Spinal cord (tissue), 10 donors: ENCODE data around the gene SVEP1. TPM values are rescaled to one million over a fixed set of nuclear protein-coding genes. Genes with fewer than 3 reads are reported as not detected.
"Not testable (repeated sequence)": the region's sequence is repeated elsewhere in the genome, so short reads cannot be mapped to it uniquely, and the experiment has no call there.

Experiments
- DNase-seq, 6 donors: peaks; one replicate each; pipeline versions ENCODE4 v3.0.0 to v3.0.0-alpha.2; 2013 to 2015; ENCODE audit warnings: low spot score in 6 of 6, low read depth in 4 of 6
- H3K27ac ChIP-seq: one replicate; pipeline ENCODE4 v1.5.1; 2013; ENCODE audit warnings: low read depth, low read length, control low read depth
- H3K27me3 ChIP-seq: one replicate; pipeline ENCODE4 v1.6.1; 2013; ENCODE audit warnings: low read length; ENCODE audit not compliant: control insufficient read depth, insufficient read depth
- H3K36me3 ChIP-seq: one replicate; pipeline ENCODE4 v1.6.1; 2013; ENCODE audit warnings: low read length; ENCODE audit not compliant: control insufficient read depth, insufficient read depth
- H3K4me1 ChIP-seq: one replicate; pipeline ENCODE4 v1.6.1; 2013; ENCODE audit warnings: low read length; ENCODE audit not compliant: control insufficient read depth, insufficient read depth
- H3K4me3 ChIP-seq: one replicate; pipeline ENCODE4 v1.5.1; 2013; ENCODE audit warnings: low read depth, low read length, control low read depth
- H3K9me3 ChIP-seq: one replicate; pipeline ENCODE4 v1.6.1; 2013; ENCODE audit warnings: low read length; ENCODE audit not compliant: control insufficient read depth, insufficient read depth
- WGBS: methylation state at CpG from one replicate; pipeline ENCODE4 v1.1.5; 2013; ENCODE audit warnings: missing lambda C conversion rate; ENCODE audit not compliant: insufficient coverage; 5-methylcytosine and 5-hydroxymethylcytosine counted together
- long read RNA-seq, 4 donors: transcript quantifications; one replicate each; lab custom pipeline, GENCODE V29; 2026
- polyA plus RNA-seq, 2 donors: library from polyadenylated mRNA; unstranded; fragments of 120-200 nt; gene quantifications; one replicate each; pipeline ENCODE4 v1.2.1, GENCODE V29; 2013; ENCODE audit not compliant: insufficient read length in 2 of 2
- total RNA-seq, 2 donors: library from RNA; depleted of rRNA in 1 of 2; stranded (reverse); fragments of 120-200 nt in 1 of 2; fragments of >200 nt in 1 of 2; gene quantifications; one replicate each; pipeline versions ENCODE4 v1.2.3 to v1.2.4, GENCODE V29; 2013 to 2014
- donor health status: healthy.

SVEP1 gene
- total RNA-seq, result 10 to 100 TPM in 1 of 2 donors, 1 to 10 TPM in 1; 7.5 to 10.9 TPM
- polyA plus RNA-seq, result 1 to 10 TPM; 3.0 to 3.1 TPM
- long read RNA-seq, donor 1, result 0 reads
- long read RNA-seq, donor 2, result 0 reads
- long read RNA-seq, donor 3, result 0 reads
- long read RNA-seq, donor 4, result 0 reads

- H3K27me3 ChIP-seq, result peaks cover 11% of the 10 kb centered on the region
- peak within 1 kb of the TSS; percentile 61 for H3K27ac ChIP-seq
- WGBS, result under 1% methylated on average over 83 of the region's 89 CpGs
- peak within 1 kb of the TSS; percentile 62 for H3K4me3 ChIP-seq
- peaks cover 13% of the 10 kb centered on the region for H3K4me1 ChIP-seq
- peak in 5 of 6 donors; percentile 24 to 80 (median 35) for DNase-seq
- no peaks in the 10 kb centered on the region for H3K36me3 ChIP-seq
- no peaks in the 10 kb centered on the region for H3K9me3 ChIP-seq
Observed at GRCh38 chr9:110579034-110579861, at the start of gene SVEP1. Gene SVEP1 (minus strand): TSS chr9:110579741. CDS start chr9:110579543, 198 bp downstream.

DNA sequence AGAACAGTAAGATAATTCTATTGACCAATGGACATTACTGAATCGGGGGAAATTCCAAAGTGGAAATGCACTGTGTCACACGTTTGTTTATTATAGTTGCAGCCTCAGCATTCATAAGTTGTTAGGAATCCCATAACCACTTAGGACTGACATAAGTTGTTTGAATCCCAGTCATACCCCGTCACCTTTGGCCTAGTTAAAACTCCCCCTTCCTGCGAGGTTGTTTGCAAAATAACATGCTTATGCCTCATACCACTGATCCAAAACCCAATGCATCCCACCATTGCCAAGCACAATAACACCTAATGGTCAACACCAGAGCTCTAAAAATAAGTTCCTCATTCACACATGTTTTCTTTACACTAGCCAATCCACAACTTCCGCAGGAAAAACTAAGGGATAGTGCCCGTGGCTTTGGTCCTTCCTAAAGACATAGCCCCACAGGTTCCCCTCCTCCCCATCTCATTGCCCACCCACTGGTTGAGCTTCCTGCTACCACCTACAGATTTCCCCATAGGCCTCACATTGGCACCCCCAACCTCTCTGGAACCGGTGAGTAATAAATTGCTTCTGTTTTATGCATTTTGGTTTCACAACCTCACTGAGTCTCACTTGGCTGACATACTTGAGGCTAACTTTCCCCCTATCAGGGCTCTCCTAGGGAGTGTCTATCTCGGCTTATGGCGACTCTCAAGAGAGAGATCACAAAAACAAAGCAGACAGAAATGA, 46.7 kb upstream of the SVEP1 start:
- WGBS, result 78% methylated on average over 5 of the region's 9 CpGs

DNA sequence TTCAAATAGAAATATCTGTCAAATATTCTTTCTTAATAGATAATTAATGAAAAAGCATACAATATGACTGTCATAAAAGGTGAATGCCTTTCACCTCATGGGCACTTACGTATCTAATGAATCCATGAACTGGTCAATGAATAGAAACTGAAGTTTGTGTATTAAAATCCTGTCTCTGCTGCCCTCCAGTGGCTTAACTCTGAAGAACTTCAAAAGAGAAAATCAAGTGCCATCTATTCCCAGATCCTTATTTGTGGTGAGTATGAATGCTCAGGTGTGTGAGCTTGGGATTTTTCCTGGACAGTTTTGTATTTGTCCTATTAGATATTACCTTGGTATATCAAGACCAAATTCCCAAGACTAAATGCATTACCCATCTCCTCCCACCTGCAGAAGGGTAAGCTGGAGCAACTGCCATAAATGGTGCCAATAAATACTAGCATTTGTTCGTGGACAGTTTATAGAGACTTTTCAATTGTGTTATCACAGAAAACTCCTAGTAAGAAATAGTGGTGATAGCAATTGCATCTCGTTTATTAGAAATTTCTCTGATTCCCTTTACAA, 44.0 kb upstream of the SVEP1 start:
- peak; percentile 46 to 93 (median 62) for DNase-seq
- H3K27me3 ChIP-seq, result no peaks in the 10 kb centered on the region
- H3K9me3 ChIP-seq, result no peaks in the 10 kb centered on the region
- H3K4me1 ChIP-seq, result no peaks in the 10 kb centered on the region
- H3K27ac ChIP-seq, result no peak overlapping the region
- no CpG with 5 or more reads among the region's 3 CpGs for WGBS
- no peak overlapping the region for H3K4me3 ChIP-seq
- H3K36me3 ChIP-seq, result no peaks in the 10 kb centered on the region

More for the DNA sequence above, 46.7 kb upstream of the SVEP1 start:
- no peaks in the 10 kb centered on the region for H3K27me3 ChIP-seq
- no peak overlapping the region for H3K4me3 ChIP-seq
- peak in 1 of 6 donors; percentile 45 for DNase-seq
- H3K4me1 ChIP-seq, result no peaks in the 10 kb centered on the region
- H3K9me3 ChIP-seq, result peaks cover 3% of the 10 kb centered on the region
- H3K36me3 ChIP-seq, result no peaks in the 10 kb centered on the region
- peak overlapping the region; percentile 10 for H3K27ac ChIP-seq

DNA sequence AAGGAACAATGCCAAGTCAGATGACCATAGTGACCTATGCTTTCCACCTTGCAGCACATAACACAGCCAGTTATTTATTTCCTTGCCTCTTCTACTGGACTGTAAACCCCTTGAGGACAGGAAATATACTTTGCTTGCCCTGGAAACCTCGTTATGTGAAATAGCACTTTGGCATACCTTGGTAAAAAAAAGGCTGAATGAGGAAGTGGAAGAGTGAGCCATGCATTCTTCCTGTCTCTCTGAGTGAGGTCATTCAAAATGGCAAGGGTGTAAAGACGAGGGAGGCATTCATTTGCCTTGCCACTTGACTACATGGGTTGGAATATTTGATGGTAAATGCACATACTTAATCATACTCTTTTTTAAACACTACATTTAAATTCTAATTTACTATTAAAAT, 42.8 kb upstream of the SVEP1 start:
- H3K9me3 ChIP-seq, result no peaks in the 10 kb centered on the region
- no peaks in the 10 kb centered on the region for H3K36me3 ChIP-seq
- no peak overlapping the region for H3K27ac ChIP-seq
- H3K27me3 ChIP-seq, result no peaks in the 10 kb centered on the region
- 92% methylated on average over 1 of the region's 2 CpGs for WGBS
- DNase-seq, result no peak
- no peaks in the 10 kb centered on the region for H3K4me1 ChIP-seq
- H3K4me3 ChIP-seq, result no peak overlapping the region

- peak in 1 of 6 donors; percentile 83 for DNase-seq
- H3K36me3 ChIP-seq, result no peaks in the 10 kb centered on the region
- no peaks in the 10 kb centered on the region for H3K27me3 ChIP-seq
- H3K27ac ChIP-seq, result no peak overlapping the region
- no peaks in the 10 kb centered on the region for H3K9me3 ChIP-seq
- no CpG with 5 or more reads among the region's 3 CpGs for WGBS
- H3K4me3 ChIP-seq, result no peak overlapping the region
- H3K4me1 ChIP-seq, result no peaks in the 10 kb centered on the region
Observed at GRCh38 chr9:110620726-110621125, 41.2 kb upstream of the SVEP1 start.

- Histone ChIP-seq H3K27ac (no peak overlapping the region), H3K4me1 (no peaks in the 10 kb centered on the region), H3K36me3 (no peaks in the 10 kb centered on the region), H3K4me3 (no peak overlapping the region), H3K9me3 (no peaks in the 10 kb centered on the region), H3K27me3 (no peaks in the 10 kb centered on the region)
- no peak for DNase-seq
Observed at GRCh38 chr9:110619831-110620230, 40.3 kb upstream of the SVEP1 start.

DNA sequence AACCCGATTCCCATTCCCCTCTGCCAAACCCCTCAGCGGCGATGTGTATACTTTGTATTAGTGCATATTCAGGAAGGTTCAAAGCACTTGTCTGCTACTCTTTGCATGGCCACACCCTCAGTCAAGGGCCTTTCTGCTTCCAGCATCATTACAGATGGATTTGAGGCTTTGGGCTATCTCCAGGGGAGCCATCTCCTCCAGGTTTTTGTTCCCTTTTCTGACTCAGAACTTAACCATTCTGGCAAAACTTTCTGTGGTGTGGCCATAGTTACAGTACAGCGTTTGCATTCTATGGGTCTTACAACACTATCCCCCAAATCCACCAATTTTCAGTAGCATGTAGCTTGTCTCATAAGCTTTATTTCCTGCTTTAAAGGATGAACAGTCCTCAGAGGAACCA, 36.0 kb upstream of the SVEP1 start:
- DNase-seq, result no peak
- Histone ChIP-seq H3K9me3 (no peaks in the 10 kb centered on the region), H3K36me3 (no peaks in the 10 kb centered on the region), H3K4me1 (no peaks in the 10 kb centered on the region), H3K27ac (no peak overlapping the region), H3K4me3 (no peak overlapping the region), H3K27me3 (no peaks in the 10 kb centered on the region)
- WGBS, result 93% methylated on average over 1 of the region's 4 CpGs

DNA sequence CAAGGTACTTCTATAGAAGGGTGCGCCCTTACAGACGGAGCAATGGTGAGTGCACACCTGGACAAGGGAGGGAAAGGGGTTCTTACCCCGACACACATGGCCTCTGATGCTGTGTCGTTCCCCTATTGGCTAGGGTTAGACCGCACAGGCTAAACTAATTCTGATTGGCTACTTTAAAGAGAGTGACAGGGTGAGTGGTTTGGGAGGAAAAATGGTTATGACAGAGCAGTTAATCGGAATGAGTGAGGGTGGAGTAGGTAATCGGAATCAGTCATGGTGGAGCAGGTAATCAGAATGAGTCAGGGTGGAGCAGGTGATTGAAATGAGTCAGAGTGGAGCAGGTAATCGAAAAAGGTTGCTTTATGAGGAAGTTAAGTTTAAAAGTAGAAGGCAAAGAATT, 35.0 kb upstream of the SVEP1 start:
- H3K9me3 ChIP-seq, H3K27ac ChIP-seq, DNase-seq, H3K36me3 ChIP-seq, H3K4me1 ChIP-seq, H3K27me3 ChIP-seq, H3K4me3 ChIP-seq: not testable (repeated sequence)
- 96% methylated on average over 7 of the region's 8 CpGs for WGBS

GRCh38 chr9:110606179-110606790, 26.7 kb upstream of the SVEP1 start:
- H3K27me3 ChIP-seq, result no peaks in the 10 kb centered on the region
- no peak overlapping the region for H3K4me3 ChIP-seq
- H3K36me3 ChIP-seq, result no peaks in the 10 kb centered on the region
- no peak overlapping the region for H3K27ac ChIP-seq
- H3K9me3 ChIP-seq, result no peaks in the 10 kb centered on the region
- WGBS, result 100% methylated on average over 1 of the region's 9 CpGs
- no peak for DNase-seq
- H3K4me1 ChIP-seq, result no peaks in the 10 kb centered on the region
